ENCODE measurements around the gene SNCA.

SNCA gene

GRCh38 chr4:89681219-89681618 is 155.7 kb downstream of the SNCA start:
- H3K9me2 ChIP-seq (ENCODE audit: low read depth, low read length): no peaks in the 10 kb centered on the region
- H3K9me3 ChIP-seq (ENCODE audit: low read length): no peaks in the 10 kb centered on the region
- H3K4me1 ChIP-seq (ENCODE audit: insufficient read depth, low read length, severe bottlenecking): no peaks in the 10 kb centered on the region
- H3K4me3 ChIP-seq (ENCODE audit: low read depth, low read length, poor library complexity, severe bottlenecking): no peak overlapping the region
- no peaks in the 10 kb centered on the region for H3K79me2 ChIP-seq (ENCODE audit: insufficient read depth, low read length)
- no peak overlapping the region for H3K4me2 ChIP-seq (ENCODE audit: low read length)
- no peak overlapping the region for H2AFZ ChIP-seq (ENCODE audit: low read length)
- no peaks in the 10 kb centered on the region for H3K27me3 ChIP-seq (ENCODE audit: insufficient read depth, low read length)
- no peaks in the 10 kb centered on the region for H3F3A ChIP-seq (ENCODE audit: insufficient read depth, low read length)
- TF ChIP-seq EZH2 (IDR thresholded peaks at IDR 0.05; ENCODE audit: borderline replicate concordance, low read length): no peak
- no peak for TF ChIP-seq CTCF (IDR thresholded peaks at IDR 0.05; ENCODE audit: low read length)
- H3K9ac ChIP-seq (ENCODE audit: low read length): no peak overlapping the region
- no peaks in the 10 kb centered on the region for H3K36me3 ChIP-seq (ENCODE audit: insufficient read depth, low read length)
- no peak overlapping the region for H3K27ac ChIP-seq (ENCODE audit: low read depth, low read length, poor library complexity, severe bottlenecking)
- no peaks in the 10 kb centered on the region for H4K20me1 ChIP-seq (ENCODE audit: insufficient read depth, low read length)

GRCh38 chr4:89674876-89675459 is 162.0 kb downstream of the SNCA start:
- H3K4me2 ChIP-seq (ENCODE audit: low read length): no peak overlapping the region
- no peaks in the 10 kb centered on the region for H3K79me2 ChIP-seq (ENCODE audit: insufficient read depth, low read length)
- TF ChIP-seq EZH2 (IDR thresholded peaks at IDR 0.05; ENCODE audit: borderline replicate concordance, low read length): no peak
- TF ChIP-seq CTCF (IDR thresholded peaks at IDR 0.05; ENCODE audit: low read length): no peak
- no peak overlapping the region for H3K4me3 ChIP-seq (ENCODE audit: low read depth, low read length, poor library complexity, severe bottlenecking)
- no peak overlapping the region for H3K9ac ChIP-seq (ENCODE audit: low read length)
- no peak overlapping the region for H3K27ac ChIP-seq (ENCODE audit: low read depth, low read length, poor library complexity, severe bottlenecking)
- H3K9me2 ChIP-seq (ENCODE audit: low read depth, low read length): no peaks in the 10 kb centered on the region
- no peaks in the 10 kb centered on the region for H3K27me3 ChIP-seq (ENCODE audit: insufficient read depth, low read length)
- H4K20me1 ChIP-seq (ENCODE audit: insufficient read depth, low read length): no peaks in the 10 kb centered on the region
- H3K36me3 ChIP-seq (ENCODE audit: insufficient read depth, low read length): no peaks in the 10 kb centered on the region
- H2AFZ ChIP-seq (ENCODE audit: low read length): no peak overlapping the region
- no peaks in the 10 kb centered on the region for H3F3A ChIP-seq (ENCODE audit: insufficient read depth, low read length)
- H3K4me1 ChIP-seq (ENCODE audit: insufficient read depth, low read length, severe bottlenecking): no peaks in the 10 kb centered on the region
- no peaks in the 10 kb centered on the region for H3K9me3 ChIP-seq (ENCODE audit: low read length)
